NT2/D1 (cell line): ENCODE results near the gene KCNQ1OT1.
A peak's percentile ranks its signal among the peaks of the same experiment; 100 is the strongest.

Experiments
- DNase-seq: peaks from one replicate; pipeline ENCODE4 v3.0.0-alpha.2; 2011; ENCODE audit warnings: low read depth, low spot score
- H3K27me3 ChIP-seq: 2 replicates; pipeline ENCODE4 v1.6.0; 2011; ENCODE audit warnings: mild to moderate bottlenecking; ENCODE audit not compliant: insufficient read length, insufficient read depth
- H3K36me3 ChIP-seq: 2 replicates; pipeline ENCODE4 v1.6.1; 2011; ENCODE audit warnings: mild to moderate bottlenecking, low read length, mixed read lengths; ENCODE audit not compliant: insufficient read depth, insufficient read length
- H3K4me1 ChIP-seq: 2 replicates; pipeline ENCODE4 v1.5.1; 2011; ENCODE audit not compliant: insufficient read depth, insufficient read length
- H3K4me3 ChIP-seq: 2 replicates; pipeline ENCODE4 v1.5.1; 2011; ENCODE audit warnings: low read depth; ENCODE audit not compliant: insufficient read length
- H3K9ac ChIP-seq: 2 replicates; pipeline ENCODE4 v1.6.0; 2011; ENCODE audit warnings: low read depth; ENCODE audit not compliant: insufficient read length
- H3K9me3 ChIP-seq: 2 replicates; pipeline ENCODE4 v1.5.1; 2011; ENCODE audit warnings: mild to moderate bottlenecking, low read length; ENCODE audit not compliant: insufficient read depth
- SUZ12 ChIP-seq: IDR thresholded peaks from 2 replicates; pipeline ENCODE4 v1.6.1; 2011; ENCODE audit not compliant: insufficient read length, insufficient read depth; ENCODE audit errors: extremely low read depth
- YY1 ChIP-seq: IDR thresholded peaks from 2 replicates; pipeline ENCODE4 v1.6.1; 2011; ENCODE audit not compliant: insufficient read length, insufficient read depth
- ZNF274 ChIP-seq: IDR thresholded peaks from 2 replicates; pipeline ENCODE4 v1.6.1; 2011; ENCODE audit warnings: mild to moderate bottlenecking, low read depth, low read length

The KCNQ1OT1 gene

GRCh38 chr11:2691991-2692875, 7.6 kb downstream of the KCNQ1OT1 start:
- Histone ChIP-seq H3K36me3 (peaks cover 10% of the 10 kb centered on the region), H3K4me1 (peaks cover 72% of the 10 kb centered on the region), H3K27me3 (peaks cover 18% of the 10 kb centered on the region), H3K9ac (no peak overlapping the region), H3K9me3 (no peaks in the 10 kb centered on the region), H3K4me3 (no peak overlapping the region)
- TF ChIP-seq ZNF274 (no peak), YY1 (no peak), SUZ12 (no peak)
- no peak for DNase-seq

- DNase-seq: no peak
- no peak for TF ChIP-seq SUZ12
- TF ChIP-seq ZNF274: no peak
- TF ChIP-seq YY1: no peak
- H3K27me3 ChIP-seq: peaks cover 12% of the 10 kb centered on the region
- H3K9ac ChIP-seq: peak overlapping the region; percentile 11
- H3K9me3 ChIP-seq: no peaks in the 10 kb centered on the region
- H3K36me3 ChIP-seq: peaks cover 10% of the 10 kb centered on the region
- H3K4me1 ChIP-seq: peaks cover 74% of the 10 kb centered on the region
- no peak overlapping the region for H3K4me3 ChIP-seq
Measured at GRCh38 chr11:2691355-2691761, 8.4 kb downstream of the KCNQ1OT1 start.

- Histone ChIP-seq H3K4me3 (no peak overlapping the region), H3K9ac (peak overlapping the region; percentile 11), H3K4me1 (peaks cover 74% of the 10 kb centered on the region), H3K36me3 (peaks cover 7% of the 10 kb centered on the region), H3K9me3 (no peaks in the 10 kb centered on the region), H3K27me3 (peaks cover 9% of the 10 kb centered on the region)
- TF ChIP-seq ZNF274: no peak
- peak; percentile 49 for DNase-seq
Measured at GRCh38 chr11:2690596-2691354, 9.0 kb downstream of the KCNQ1OT1 start.

GRCh38 chr11:2689651-2690575, 9.9 kb downstream of the KCNQ1OT1 start:
- peaks cover 7% of the 10 kb centered on the region for H3K36me3 ChIP-seq
- no peaks in the 10 kb centered on the region for H3K9me3 ChIP-seq
- H3K27me3 ChIP-seq: peaks cover 3% of the 10 kb centered on the region
- H3K4me1 ChIP-seq: peaks cover 68% of the 10 kb centered on the region
- no peak overlapping the region for H3K9ac ChIP-seq
- no peak for DNase-seq
- H3K4me3 ChIP-seq: no peak overlapping the region
- TF ChIP-seq ZNF274 (no peak), YY1 (no peak), SUZ12 (no peak)

GRCh38 chr11:2688381-2689231, 11.2 kb downstream of the KCNQ1OT1 start:
- Histone ChIP-seq H3K9me3 (no peaks in the 10 kb centered on the region), H3K4me3 (no peak overlapping the region), H3K4me1 (peaks cover 56% of the 10 kb centered on the region), H3K36me3 (peaks cover 7% of the 10 kb centered on the region), H3K9ac (no peak overlapping the region), H3K27me3 (peaks cover 3% of the 10 kb centered on the region)
- no peak for DNase-seq
- TF ChIP-seq ZNF274: no peak
- no peak for TF ChIP-seq YY1
- no peak for TF ChIP-seq SUZ12

- no peak for DNase-seq
- Histone ChIP-seq H3K4me1 (peaks cover 55% of the 10 kb centered on the region), H3K4me3 (no peak overlapping the region), H3K9ac (no peak overlapping the region), H3K9me3 (no peaks in the 10 kb centered on the region), H3K27me3 (peaks cover 3% of the 10 kb centered on the region), H3K36me3 (peaks cover 9% of the 10 kb centered on the region)
- TF ChIP-seq SUZ12: no peak
Measured at GRCh38 chr11:2687782-2688191, 12.0 kb downstream of the KCNQ1OT1 start.
